Mesendoderm (in vitro differentiated cells): Measurements from ENCODE around the gene CYP2W1.
A peak's percentile ranks its signal among the peaks of the same experiment; 100 is the strongest.

Experiments
- DNase-seq: peaks from one replicate; pipeline ENCODE4 v3.0.0; 2013
- H2AK5ac ChIP-seq: 2 replicates; pipeline ENCODE4 v1.6.1; 2013; ENCODE audit warnings: low read length, inconsistent platforms
- H2BK120ac ChIP-seq: 2 replicates; pipeline ENCODE4 v1.6.1; 2013; ENCODE audit warnings: low read depth, mild to moderate bottlenecking, low read length, moderate library complexity, mixed read lengths
- H2BK15ac ChIP-seq: replicated peaks from 2 replicates; pipeline ENCODE4 v1.6.1; 2013; ENCODE audit warnings: low read depth, mild to moderate bottlenecking, moderate library complexity
- H2BK5ac ChIP-seq: 2 replicates; pipeline ENCODE4 v1.6.1; 2013; ENCODE audit warnings: low read length, inconsistent platforms
- H3K18ac ChIP-seq: 2 replicates; pipeline ENCODE4 v1.6.1; 2013; ENCODE audit warnings: mild to moderate bottlenecking, low read length, mixed read lengths
- H3K23ac ChIP-seq: one replicate; pipeline ENCODE4 v1.6.1; 2013; ENCODE audit warnings: low read length
- H3K27ac ChIP-seq: 2 replicates; pipeline ENCODE4 v1.5.1; 2013; ENCODE audit warnings: low read depth, mild to moderate bottlenecking, inconsistent platforms, low read length, moderate library complexity
- H3K27me3 ChIP-seq: 2 replicates; pipeline ENCODE4 v1.6.1; 2013; ENCODE audit warnings: low read length, control low read depth, mild to moderate bottlenecking, inconsistent platforms; ENCODE audit not compliant: insufficient read depth, poor library complexity
- H3K36me3 ChIP-seq: 2 replicates; pipeline ENCODE4 v1.6.1; 2013; ENCODE audit warnings: low read length, inconsistent platforms; ENCODE audit not compliant: control insufficient read depth, insufficient read depth
- H3K4ac ChIP-seq: one replicate; pipeline ENCODE4 v1.6.1; 2013; ENCODE audit warnings: low read depth, mild to moderate bottlenecking, low read length, moderate library complexity
- H3K4me1 ChIP-seq: 2 replicates; pipeline ENCODE4 v1.6.1; 2013; ENCODE audit warnings: low read depth, low read length, inconsistent platforms; ENCODE audit not compliant: control insufficient read depth
- H3K4me2 ChIP-seq: 2 replicates; pipeline ENCODE4 v1.6.1; 2013; ENCODE audit warnings: low read length
- H3K4me3 ChIP-seq: 2 replicates; pipeline ENCODE4 v1.5.1; 2013; ENCODE audit warnings: mild to moderate bottlenecking, low read length
- H3K56ac ChIP-seq: one replicate; pipeline ENCODE4 v1.6.1; 2013; ENCODE audit warnings: low read length
- H3K79me1 ChIP-seq: 2 replicates; pipeline ENCODE4 v1.6.1; 2013; ENCODE audit warnings: low read length, inconsistent platforms
- H3K79me2 ChIP-seq: 2 replicates; pipeline ENCODE4 v1.6.1; 2013; ENCODE audit warnings: mild to moderate bottlenecking, low read length; ENCODE audit not compliant: control insufficient read depth, insufficient read depth
- H3K9ac ChIP-seq: 2 replicates; pipeline ENCODE4 v1.6.1; 2013; ENCODE audit warnings: low read length, inconsistent platforms
- H4K5ac ChIP-seq: one replicate; pipeline ENCODE4 v1.6.1; 2013; ENCODE audit warnings: low read length
- H4K8ac ChIP-seq: one replicate; pipeline ENCODE4 v1.6.1; 2013; ENCODE audit warnings: low read depth, mild to moderate bottlenecking, control low read depth, low read length, moderate library complexity
- WGBS: extraction: QIAGEN DNeasy Blood & Tissue Kit; methylation state at CpG from one replicate; pipeline ENCODE4 v1.1.7; 2013; ENCODE audit warnings: low lambda C conversion rate, missing lambda C conversion rate; ENCODE audit not compliant: insufficient coverage; ENCODE audit errors: extremely low coverage; 5-methylcytosine and 5-hydroxymethylcytosine counted together

CYP2W1 gene

DNA sequence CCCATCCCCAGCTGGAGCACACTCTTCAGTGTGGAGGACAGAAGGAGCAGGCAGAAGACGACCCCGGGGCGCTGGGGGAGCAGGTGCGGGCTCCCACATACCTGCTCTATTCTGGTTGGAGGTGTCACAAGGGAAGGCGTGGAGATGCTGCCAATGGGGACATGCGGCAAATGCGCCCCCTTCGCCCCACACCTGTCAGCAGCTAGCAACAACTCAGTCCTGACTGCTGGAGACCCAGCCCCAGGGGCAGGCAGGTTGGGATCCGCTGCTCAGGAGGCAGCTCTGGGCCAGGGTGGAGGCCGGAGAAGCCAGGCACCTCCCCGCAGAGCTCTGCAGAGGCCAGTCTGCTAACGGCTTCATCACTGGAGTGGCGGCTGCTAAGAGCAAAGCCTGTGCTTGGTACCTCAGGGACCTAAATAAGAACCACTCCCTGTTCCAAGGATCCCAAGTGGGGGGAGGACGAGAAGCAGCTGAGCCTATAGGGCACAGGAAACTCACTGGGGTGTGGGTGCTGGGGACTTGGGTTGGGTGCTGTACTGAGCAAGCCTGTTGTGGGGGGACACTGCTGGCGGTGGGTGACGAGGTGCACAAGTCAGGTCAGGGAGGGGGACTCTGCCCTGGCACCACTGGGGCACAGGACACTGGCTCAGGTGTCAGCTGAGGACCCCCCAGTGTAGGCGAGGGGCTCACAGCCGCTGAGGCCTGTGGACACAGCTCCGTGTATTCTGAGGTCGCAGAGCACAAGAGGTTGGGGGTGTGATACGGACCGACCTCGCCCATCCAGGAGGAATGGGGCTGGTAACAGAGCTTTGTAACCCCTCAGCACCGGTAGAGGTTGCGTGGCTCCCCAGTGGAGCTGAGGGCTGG, 42.1 kb downstream of the CYP2W1 start:
- H3K79me2 ChIP-seq, result no peaks in the 10 kb centered on the region
- H3K27me3 ChIP-seq, result no peaks in the 10 kb centered on the region
- H3K4ac ChIP-seq, result no peak overlapping the region
- H3K27ac ChIP-seq, result no peak overlapping the region
- no peak overlapping the region for H2BK120ac ChIP-seq
- no peak overlapping the region for H2BK5ac ChIP-seq
- no peaks in the 10 kb centered on the region for H3K4me1 ChIP-seq
- no peak overlapping the region for H3K4me2 ChIP-seq
- H3K9ac ChIP-seq, result no peak overlapping the region
- H2BK15ac ChIP-seq, result no peak overlapping the region
- no peak overlapping the region for H4K5ac ChIP-seq
- no CpG with 5 or more reads among the region's 25 CpGs for WGBS
- no peaks in the 10 kb centered on the region for H3K79me1 ChIP-seq
- no peak for DNase-seq
- H4K8ac ChIP-seq, result no peak overlapping the region
- H3K23ac ChIP-seq, result no peak overlapping the region
- H3K4me3 ChIP-seq, result no peak overlapping the region
- no peaks in the 10 kb centered on the region for H3K36me3 ChIP-seq
- H3K18ac ChIP-seq, result no peak overlapping the region
- H3K56ac ChIP-seq, result no peak overlapping the region
- no peak overlapping the region for H2AK5ac ChIP-seq

DNA sequence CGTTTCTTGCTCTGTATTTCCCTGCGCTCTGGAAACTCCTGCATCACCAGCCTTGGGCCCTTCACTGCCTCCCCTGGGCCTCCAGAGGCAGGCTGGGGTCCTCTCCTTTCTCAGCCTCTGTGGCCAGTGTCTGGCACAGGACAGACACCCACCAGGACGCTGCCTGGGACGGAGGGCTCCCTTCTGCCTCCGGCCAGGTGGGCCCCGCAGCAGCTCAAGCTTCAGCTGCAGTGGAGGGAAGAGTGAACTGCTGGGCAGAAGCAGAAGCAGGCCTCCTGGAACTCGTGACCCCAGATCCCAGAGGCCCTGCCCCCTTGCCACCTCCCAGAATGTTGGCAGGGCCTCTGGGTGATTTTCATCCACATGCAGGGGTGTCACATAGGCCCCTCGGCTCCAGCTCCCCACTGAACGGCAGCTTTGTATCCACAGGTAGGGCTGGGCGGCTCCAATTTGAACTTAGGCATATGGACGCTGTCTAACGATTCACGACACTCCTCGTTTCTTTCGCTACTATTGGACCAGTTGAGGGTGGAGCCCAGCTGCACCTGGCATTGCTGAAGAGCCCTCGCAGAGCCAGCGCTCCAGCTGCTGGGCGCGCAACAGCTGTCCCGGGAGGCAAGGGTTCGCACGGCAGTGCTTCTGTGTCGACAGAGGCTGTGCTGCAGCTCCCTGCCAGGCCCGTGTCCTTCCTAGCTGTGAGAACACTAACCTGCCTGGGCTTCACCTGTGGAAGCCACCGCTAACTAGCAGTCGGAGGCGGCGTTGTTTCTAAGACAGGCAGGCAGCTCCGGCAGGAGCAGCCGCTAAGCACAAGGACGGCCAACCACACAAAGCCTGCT, 43.0 kb downstream of the CYP2W1 start:
- H2AK5ac ChIP-seq, result no peak overlapping the region
- H3K4me2 ChIP-seq, result no peak overlapping the region
- H2BK5ac ChIP-seq, result no peak overlapping the region
- H3K23ac ChIP-seq, result no peak overlapping the region
- H4K8ac ChIP-seq, result no peak overlapping the region
- H3K4me1 ChIP-seq, result no peaks in the 10 kb centered on the region
- no peaks in the 10 kb centered on the region for H3K79me2 ChIP-seq
- no peak overlapping the region for H3K27ac ChIP-seq
- no peaks in the 10 kb centered on the region for H3K27me3 ChIP-seq
- H2BK15ac ChIP-seq, result no peak overlapping the region
- no peaks in the 10 kb centered on the region for H3K79me1 ChIP-seq
- no peak overlapping the region for H4K5ac ChIP-seq
- no peak for DNase-seq
- H2BK120ac ChIP-seq, result no peak overlapping the region
- no CpG with 5 or more reads among the region's 31 CpGs for WGBS
- H3K36me3 ChIP-seq, result no peaks in the 10 kb centered on the region
- H3K4ac ChIP-seq, result no peak overlapping the region
- H3K56ac ChIP-seq, result no peak overlapping the region
- no peak overlapping the region for H3K9ac ChIP-seq
- H3K18ac ChIP-seq, result no peak overlapping the region
- no peak overlapping the region for H3K4me3 ChIP-seq

DNA sequence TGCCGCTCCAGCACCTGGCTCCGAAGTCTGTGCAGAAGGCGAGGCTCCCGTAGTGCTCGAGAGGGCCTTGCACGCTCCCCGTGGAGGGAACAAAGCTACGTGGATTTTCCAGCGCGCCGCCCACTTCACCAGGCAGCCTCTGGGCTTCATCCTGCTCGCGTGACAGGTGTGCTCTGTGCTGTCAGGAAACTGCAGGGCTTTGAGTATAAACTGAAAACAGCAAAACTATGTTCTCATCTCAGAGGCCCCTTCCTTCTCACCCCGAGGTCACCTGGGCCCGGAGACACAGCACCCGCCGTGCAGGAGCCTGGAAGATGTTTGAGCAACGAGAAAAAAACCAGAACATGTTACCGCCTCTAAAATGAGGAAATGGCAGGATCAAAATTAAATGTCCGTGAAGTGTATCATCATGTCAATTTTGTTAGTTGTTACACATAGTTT, 43.8 kb downstream of the CYP2W1 start:
- Histone ChIP-seq H3K4me3 (no peak overlapping the region), H3K4ac (no peak overlapping the region), H3K4me2 (no peak overlapping the region), H3K4me1 (no peaks in the 10 kb centered on the region), H4K5ac (no peak overlapping the region), H3K9ac (no peak overlapping the region), H4K8ac (no peak overlapping the region), H3K27ac (no peak overlapping the region), H2AK5ac (no peak overlapping the region), H3K18ac (no peak overlapping the region), H2BK5ac (no peak overlapping the region), H2BK15ac (no peak overlapping the region), H3K79me1 (no peaks in the 10 kb centered on the region), H3K36me3 (no peaks in the 10 kb centered on the region), H3K79me2 (no peaks in the 10 kb centered on the region), H3K56ac (no peak overlapping the region), H2BK120ac (no peak overlapping the region), H3K23ac (no peak overlapping the region), H3K27me3 (no peaks in the 10 kb centered on the region)
- no peak for DNase-seq
- WGBS, result no CpG with 5 or more reads among the region's 20 CpGs

DNA sequence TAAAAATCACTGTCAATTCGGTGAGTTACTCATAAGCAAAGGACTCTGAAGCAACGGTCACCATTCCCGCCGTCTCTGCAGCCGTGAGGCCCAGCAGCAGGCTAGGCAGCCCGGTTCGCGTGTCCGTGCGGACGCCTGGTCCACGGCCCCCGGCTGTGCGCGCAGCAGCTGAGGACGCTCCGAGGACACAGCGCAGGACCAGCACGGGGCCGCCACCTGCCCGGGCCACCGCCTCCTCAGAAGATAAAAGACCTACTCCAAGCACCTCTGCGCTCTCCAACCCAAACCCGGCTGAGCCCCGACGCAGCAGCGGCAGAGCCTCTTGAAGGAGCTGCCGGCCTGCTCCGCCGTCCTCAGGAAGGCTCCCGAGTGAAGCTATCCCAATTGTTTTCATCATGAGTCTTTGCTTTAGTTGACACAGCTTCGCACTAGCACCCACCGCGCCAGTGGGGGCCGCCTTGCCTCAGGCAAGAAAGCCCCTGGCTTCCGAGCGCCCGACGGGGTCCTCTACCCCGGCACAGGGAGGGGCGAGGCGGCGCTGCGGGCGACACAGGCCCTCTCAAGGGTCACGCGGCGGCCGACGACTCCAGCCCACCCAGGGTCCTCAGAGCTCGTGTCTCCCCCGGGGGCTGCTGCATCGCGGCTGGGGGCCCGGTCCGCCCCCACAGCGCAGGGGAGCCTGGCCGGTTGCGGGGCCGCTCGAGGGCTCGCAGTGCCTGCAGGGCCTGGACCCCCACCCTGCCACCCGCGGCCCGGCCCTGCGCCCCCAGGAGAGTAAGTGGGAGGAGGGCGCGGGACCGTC, 44.5 kb downstream of the CYP2W1 start:
- WGBS, result no CpG with 5 or more reads among the region's 69 CpGs

DNA sequence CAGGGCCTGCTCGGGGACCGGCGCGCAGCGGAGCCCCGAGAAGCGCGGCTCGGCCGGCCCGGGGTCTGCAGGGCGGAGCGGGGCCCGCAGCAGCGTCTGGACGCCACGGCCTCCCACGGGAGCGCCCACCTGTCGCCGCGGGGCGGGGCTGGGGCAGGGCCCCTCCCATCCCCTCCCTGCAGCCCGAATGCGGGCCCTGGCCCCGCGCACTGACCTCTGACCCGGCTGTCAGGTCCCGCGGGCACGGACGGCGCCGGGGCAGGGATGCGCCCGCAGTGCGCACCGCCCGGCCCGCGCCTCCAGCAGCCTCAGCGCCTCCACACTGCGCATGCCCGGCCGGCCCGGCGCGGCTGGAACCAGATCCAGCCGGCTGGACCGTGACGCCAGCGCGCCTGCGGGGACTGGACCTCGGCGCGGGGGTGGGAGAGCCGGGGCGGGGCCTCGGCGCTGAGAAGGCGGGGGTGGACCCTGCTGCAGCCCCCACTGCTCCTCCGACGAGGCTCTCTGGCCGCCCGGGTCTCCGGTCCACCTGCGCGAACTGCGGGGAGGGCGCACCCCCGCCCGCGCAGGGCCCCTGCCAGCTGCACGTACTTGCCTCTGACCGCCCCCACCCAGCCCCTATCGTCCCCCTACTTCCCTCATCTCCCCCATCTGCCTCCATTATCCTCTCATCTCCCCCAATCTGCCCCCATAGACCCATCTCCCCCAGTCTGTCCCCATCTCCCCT, 45.2 kb downstream of the CYP2W1 start:
- DNase-seq, result peak; percentile 85
- no CpG with 5 or more reads among the region's 77 CpGs for WGBS
- H3K18ac ChIP-seq, result peak overlapping the region; percentile 62
- peak overlapping the region; percentile 84 for H3K56ac ChIP-seq
- H3K27me3 ChIP-seq, result no peaks in the 10 kb centered on the region
- H3K23ac ChIP-seq, result peak overlapping the region; percentile 24
- H3K4ac ChIP-seq, result peak overlapping the region; percentile 23
- H4K5ac ChIP-seq, result no peak overlapping the region
- no peak overlapping the region for H4K8ac ChIP-seq
- H2BK120ac ChIP-seq, result no peak overlapping the region
- no peaks in the 10 kb centered on the region for H3K4me1 ChIP-seq
- no peaks in the 10 kb centered on the region for H3K79me2 ChIP-seq
- H3K79me1 ChIP-seq, result no peaks in the 10 kb centered on the region
- peak overlapping the region; percentile 40 for H3K4me3 ChIP-seq
- no peak overlapping the region for H3K27ac ChIP-seq
- H2BK5ac ChIP-seq, result no peak overlapping the region
- H3K9ac ChIP-seq, result peak overlapping the region; percentile 74
- no peak overlapping the region for H2AK5ac ChIP-seq
- H2BK15ac ChIP-seq, result no peak overlapping the region
- H3K36me3 ChIP-seq, result no peaks in the 10 kb centered on the region
- peak overlapping the region; percentile 50 for H3K4me2 ChIP-seq

More for the DNA sequence above, 44.5 kb downstream of the CYP2W1 start:
- Histone ChIP-seq H2BK120ac (no peak overlapping the region), H2BK15ac (no peak overlapping the region), H3K79me1 (no peaks in the 10 kb centered on the region), H4K8ac (no peak overlapping the region), H3K4me1 (no peaks in the 10 kb centered on the region), H3K18ac (peak overlapping the region; percentile 62), H3K4me2 (peak overlapping the region; percentile 50), H4K5ac (no peak overlapping the region), H3K4ac (peak overlapping the region; percentile 23), H3K27ac (no peak overlapping the region), H3K9ac (peak overlapping the region; percentile 74), H3K36me3 (no peaks in the 10 kb centered on the region), H3K79me2 (no peaks in the 10 kb centered on the region), H3K56ac (peak overlapping the region; percentile 84), H2AK5ac (no peak overlapping the region), H2BK5ac (no peak overlapping the region), H3K4me3 (peak overlapping the region; percentile 40), H3K27me3 (no peaks in the 10 kb centered on the region), H3K23ac (peak overlapping the region; percentile 24)
- peak; percentile 51 for DNase-seq
